NCI-H748 (cell line): ENCODE results near the gene TBX1.
A peak's percentile ranks its signal among the peaks of the same experiment; 100 is the strongest.
"Not testable (repeated sequence)": the region's sequence is repeated elsewhere in the genome, so short reads cannot be mapped to it uniquely, and the experiment has no call there.

ENCODE experiments used
- DNase-seq: peaks from one replicate; lab custom pipeline; 2025; ENCODE audit not compliant: unreplicated experiment; lab: John Stamatoyannopoulos, UW

The TBX1 gene

GRCh38 chr22:19763458-19764298 lies 3.1 kb downstream of the TBX1 start:
- no peak for DNase-seq

- no peak for DNase-seq
Observed at GRCh38 chr22:19764299-19764593, 3.7 kb downstream of the TBX1 start.

- no peak for DNase-seq
Observed at GRCh38 chr22:19764636-19765476, 4.3 kb downstream of the TBX1 start.

- peak; percentile 30 for DNase-seq
Observed at GRCh38 chr22:19765477-19766239, 5.1 kb downstream of the TBX1 start.

GRCh38 chr22:19766240-19766510 lies 5.6 kb downstream of the TBX1 start:
- peak; percentile 27 for DNase-seq

- DNase-seq, result peak; percentile 71
Observed at GRCh38 chr22:19766511-19767426, 6.2 kb downstream of the TBX1 start.

- DNase-seq, result no peak
Observed at GRCh38 chr22:19767427-19768341, 7.1 kb downstream of the TBX1 start.

- no peak for DNase-seq
Observed at GRCh38 chr22:19769393-19769715, 8.8 kb downstream of the TBX1 start.

GRCh38 chr22:19770349-19771220 lies 10.0 kb downstream of the TBX1 start:
- DNase-seq, result no peak

GRCh38 chr22:19772422-19772672 lies 11.8 kb downstream of the TBX1 start:
- no peak for DNase-seq

GRCh38 chr22:19772673-19773469 lies 12.3 kb downstream of the TBX1 start:
- DNase-seq, result no peak

- DNase-seq, result no peak
Observed at GRCh38 chr22:19773470-19774040, 13.0 kb downstream of the TBX1 start.

GRCh38 chr22:19774628-19775027 lies 14.1 kb downstream of the TBX1 start:
- no peak for DNase-seq

GRCh38 chr22:19775496-19776325 lies 15.1 kb downstream of the TBX1 start:
- no peak for DNase-seq

- DNase-seq, result no peak
Observed at GRCh38 chr22:19776433-19777031, 16.0 kb downstream of the TBX1 start.

GRCh38 chr22:19777192-19777591 lies 16.6 kb downstream of the TBX1 start:
- not testable (repeated sequence) for DNase-seq

GRCh38 chr22:19779011-19779421 lies 18.4 kb downstream of the TBX1 start:
- DNase-seq, result no peak
